Prostate gland (tissue), 2 donors: ENCODE results near the gene RABEP2.

ENCODE experiments used
- CTCF ChIP-seq, 4 experiments: fragments of 200-600 bp in 2 of 4; fragments of 450-650 bp in 2 of 4; sonication (generic) in 2 of 4; IDR thresholded peaks; 1 replicate in 3 of 4; 2 replicates in 1 of 4; pipeline ENCODE4 v1.5.1; 2016 to 2019; ENCODE audit warnings: antibody characterized with exemption in 4 of 4, mild to moderate bottlenecking in 2 of 4, moderate library complexity in 2 of 4
- POLR2A ChIP-seq: fragments of 450-650 bp; IDR thresholded peaks from one replicate; pipeline ENCODE4 v1.6.1; 2016; ENCODE audit warnings: antibody characterized with exemption, mild to moderate bottlenecking

GRCh38 chr16:28974437-28975157 is 49.6 kb upstream of the RABEP2 start, which contains the start of gene SPNS1:
- peak; percentile 47 for TF ChIP-seq POLR2A
- peak in 3 of 4 experiments; percentile 15 to 26 (median 19) for TF ChIP-seq CTCF (IDR thresholded peaks at IDR 0.05)
